Fibroblast of skin of abdomen (primary cell): ENCODE results near the gene FRAS1.
"Not testable (repeated sequence)": the region's sequence is repeated elsewhere in the genome, so short reads cannot be mapped to it uniquely, and the experiment has no call there.

Experiments
- DNase-seq: peaks from one replicate; pipeline ENCODE4 v3.0.0-alpha.2; 2013

Gene FRAS1

GRCh38 chr4:78218260-78218659, 161.1 kb downstream of the FRAS1 start:
- no peak for DNase-seq

- no peak for DNase-seq
Measured at GRCh38 chr4:78219825-78220224, 162.7 kb downstream of the FRAS1 start.

GRCh38 chr4:78220283-78220682, 163.2 kb downstream of the FRAS1 start:
- no peak for DNase-seq

- DNase-seq, result no peak
Measured at GRCh38 chr4:78222575-78223186, 165.6 kb downstream of the FRAS1 start.

- DNase-seq, result no peak
Measured at GRCh38 chr4:78225236-78225635, 168.1 kb downstream of the FRAS1 start.

GRCh38 chr4:78226279-78226678, 169.2 kb downstream of the FRAS1 start:
- no peak for DNase-seq

GRCh38 chr4:78227411-78228057, 170.4 kb downstream of the FRAS1 start:
- DNase-seq, result no peak

- no peak for DNase-seq
Measured at GRCh38 chr4:78235800-78236199, 178.7 kb downstream of the FRAS1 start.

GRCh38 chr4:78237360-78237759, 180.2 kb downstream of the FRAS1 start:
- DNase-seq, result no peak

GRCh38 chr4:78242071-78242470, 184.9 kb downstream of the FRAS1 start:
- DNase-seq, result peak; percentile 43

GRCh38 chr4:78244705-78245485, 187.8 kb downstream of the FRAS1 start:
- peak; percentile 12 for DNase-seq

GRCh38 chr4:78247536-78248285, 190.6 kb downstream of the FRAS1 start:
- DNase-seq, result no peak

- DNase-seq, result no peak
Measured at GRCh38 chr4:78250500-78250899, 193.4 kb downstream of the FRAS1 start.

GRCh38 chr4:78252773-78253172, 195.7 kb downstream of the FRAS1 start:
- not testable (repeated sequence) for DNase-seq

- DNase-seq, result no peak
Measured at GRCh38 chr4:78254893-78255292, 197.8 kb downstream of the FRAS1 start.

GRCh38 chr4:78265006-78265405, 207.9 kb downstream of the FRAS1 start:
- no peak for DNase-seq

GRCh38 chr4:78267790-78268189, 210.7 kb downstream of the FRAS1 start:
- DNase-seq, result no peak

- no peak for DNase-seq
Measured at GRCh38 chr4:78268597-78268996, 211.5 kb downstream of the FRAS1 start.

GRCh38 chr4:78275450-78275849, 218.3 kb downstream of the FRAS1 start:
- DNase-seq, result not testable (repeated sequence)

GRCh38 chr4:78286281-78286680, 229.2 kb downstream of the FRAS1 start:
- no peak for DNase-seq

GRCh38 chr4:78288327-78288726, 231.2 kb downstream of the FRAS1 start:
- peak; percentile 71 for DNase-seq

- DNase-seq, result no peak
Measured at GRCh38 chr4:78291277-78291676, 234.2 kb downstream of the FRAS1 start.

- no peak for DNase-seq
Measured at GRCh38 chr4:78292341-78292740, 235.2 kb downstream of the FRAS1 start.
